GM13976 (cell line): ENCODE results near the gene ZNF883.

Source experiments
- DNase-seq: peaks from one replicate; pipeline ENCODE4 v3.0.0; 2012; ENCODE audit warnings: low spot score
- in situ Hi-C: fragments of 300-500 bp; cut with MboI; formaldehyde crosslinking; loops from one replicate; pipeline ENCODE4 v1.12.0; 2022; ENCODE audit warnings: low sequenced_read_pairs, mixed read lengths, inconsistent platforms; ENCODE audit not compliant: unreplicated experiment
- TF ChIP-seq, protein P1 (sequence below): IDR thresholded peaks from 2 replicates; pipeline ENCODE4 v1.5.1; 2012; ENCODE audit warnings: borderline replicate concordance, mild to moderate bottlenecking; ENCODE audit not compliant: insufficient read depth; ENCODE audit errors: extremely low read depth, missing control alignments, control extremely low read depth

Gene ZNF883

GRCh38 chr9:113018247-113018646 lies 6.3 kb upstream of the ZNF883 start:
- in situ Hi-C loops, result no loop called here
- TF ChIP-seq, protein P1, sequence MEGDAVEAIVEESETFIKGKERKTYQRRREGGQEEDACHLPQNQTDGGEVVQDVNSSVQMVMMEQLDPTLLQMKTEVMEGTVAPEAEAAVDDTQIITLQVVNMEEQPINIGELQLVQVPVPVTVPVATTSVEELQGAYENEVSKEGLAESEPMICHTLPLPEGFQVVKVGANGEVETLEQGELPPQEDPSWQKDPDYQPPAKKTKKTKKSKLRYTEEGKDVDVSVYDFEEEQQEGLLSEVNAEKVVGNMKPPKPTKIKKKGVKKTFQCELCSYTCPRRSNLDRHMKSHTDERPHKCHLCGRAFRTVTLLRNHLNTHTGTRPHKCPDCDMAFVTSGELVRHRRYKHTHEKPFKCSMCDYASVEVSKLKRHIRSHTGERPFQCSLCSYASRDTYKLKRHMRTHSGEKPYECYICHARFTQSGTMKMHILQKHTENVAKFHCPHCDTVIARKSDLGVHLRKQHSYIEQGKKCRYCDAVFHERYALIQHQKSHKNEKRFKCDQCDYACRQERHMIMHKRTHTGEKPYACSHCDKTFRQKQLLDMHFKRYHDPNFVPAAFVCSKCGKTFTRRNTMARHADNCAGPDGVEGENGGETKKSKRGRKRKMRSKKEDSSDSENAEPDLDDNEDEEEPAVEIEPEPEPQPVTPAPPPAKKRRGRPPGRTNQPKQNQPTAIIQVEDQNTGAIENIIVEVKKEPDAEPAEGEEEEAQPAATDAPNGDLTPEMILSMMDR, result no peak
- no peak for DNase-seq

- no peak for DNase-seq
- in situ Hi-C loops, result no loop called here
- TF ChIP-seq, protein P1, result no peak
Measured at GRCh38 chr9:113012492-113012891, 500 bp upstream of the ZNF883 start.

- no peak for DNase-seq
- in situ Hi-C loops, result no loop called here
- TF ChIP-seq, protein P1, result no peak
Measured at GRCh38 chr9:113005777-113006176, 6.2 kb downstream of the ZNF883 start.

DNA sequence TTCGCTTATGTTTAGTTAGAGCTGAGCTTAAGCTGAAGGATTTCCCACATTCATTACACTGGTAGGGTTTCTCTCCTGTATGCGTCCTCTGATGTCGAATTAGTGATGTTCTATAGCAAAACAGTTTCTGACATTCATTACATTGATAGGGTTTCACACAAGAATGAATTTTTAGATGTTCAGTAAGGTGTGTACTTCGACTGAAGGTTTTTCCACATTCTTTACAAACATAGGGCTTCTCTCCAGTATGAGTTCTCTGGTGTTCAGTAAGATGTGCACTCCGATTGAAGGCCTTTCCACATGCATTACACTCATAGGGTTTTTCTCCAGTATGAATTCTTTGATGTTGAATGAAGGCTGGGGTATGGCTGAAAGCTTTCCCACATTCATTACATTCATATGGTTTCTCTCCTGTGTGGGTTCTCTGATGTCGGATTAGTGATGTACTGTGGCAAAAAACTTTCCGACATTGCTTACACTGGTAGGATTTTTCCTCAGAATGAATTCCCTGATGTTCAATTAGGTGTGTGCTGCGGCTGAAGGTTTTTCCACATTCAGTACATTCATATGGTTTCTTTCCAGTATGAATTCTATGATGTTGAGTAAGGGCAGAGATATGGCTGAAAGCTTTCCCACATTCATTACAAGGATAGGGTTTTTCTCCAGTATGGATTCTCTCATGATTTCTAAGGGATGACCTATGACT lies 14.6 kb downstream of the ZNF883 start:
- TF ChIP-seq, protein P1, result no peak
- no peak for DNase-seq
- in situ Hi-C loops, result no loop called here

DNA sequence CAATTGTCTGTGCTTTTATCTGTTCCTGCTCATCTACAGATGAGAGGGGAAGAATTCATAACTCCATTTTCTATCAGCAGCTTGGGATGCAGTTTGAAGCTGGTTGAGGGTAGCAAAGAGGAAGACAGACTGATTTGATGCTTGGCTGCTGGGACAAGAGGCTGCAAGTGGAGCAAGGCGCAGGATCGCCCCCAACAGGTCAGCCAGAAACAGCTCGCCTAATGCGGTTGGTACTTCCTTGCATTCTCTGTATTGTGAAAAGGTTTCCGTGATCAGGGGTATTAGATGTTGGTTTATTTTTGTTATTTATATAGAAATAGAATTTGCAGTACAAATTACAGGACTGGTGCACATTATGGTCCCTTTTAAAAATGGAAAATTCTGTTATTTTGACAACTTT lies 40.6 kb downstream of the ZNF883 start:
- TF ChIP-seq, protein P1, result no peak
- DNase-seq, result no peak
- in situ Hi-C loops, result no loop called here

DNA sequence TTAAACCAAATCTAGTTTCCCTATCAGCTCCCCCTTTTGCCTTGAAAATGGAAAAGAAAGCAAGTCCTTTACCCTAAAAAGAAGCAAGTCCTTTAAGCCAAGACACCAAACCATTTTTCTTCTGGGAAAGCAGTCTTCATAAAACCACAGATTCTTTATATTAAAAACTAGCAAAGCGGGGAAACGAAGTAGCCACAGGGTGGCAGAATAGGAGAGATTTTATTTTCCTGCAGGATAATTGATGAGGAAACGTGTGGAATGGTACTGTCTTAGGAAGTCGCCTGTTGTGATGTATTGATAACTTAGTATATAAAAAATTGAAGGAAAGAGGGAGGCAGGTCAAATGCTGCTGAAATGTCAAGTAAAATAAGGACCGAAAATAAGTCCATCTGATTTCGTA lies 41.1 kb downstream of the ZNF883 start:
- in situ Hi-C loops, result no loop called here
- no peak for DNase-seq
- TF ChIP-seq, protein P1, result no peak
